Measurements from ENCODE around the gene SELENOM.
"Not testable (repeated sequence)": the region's sequence is repeated elsewhere in the genome, so short reads cannot be mapped to it uniquely, and the experiment has no call there.

Gene SELENOM

GRCh38 chr22:31120230-31120629, 12.9 kb upstream of the SELENOM start:
- Histone ChIP-seq H3K4me3 (IDR thresholded peaks at IDR 0.05; ENCODE audit: insufficient read depth, low read depth, low read length) (no peak overlapping the region), H3K4me1 (ENCODE audit: low read depth, poor library complexity, severe bottlenecking) (no peaks in the 10 kb centered on the region), H3K27me3 (ENCODE audit: insufficient read depth, low read depth) (peaks cover 4% of the 10 kb centered on the region; the same call in 1 of the 2 replicates), H3K4me2 (no peak overlapping the region), H3K79me2 (ENCODE audit: insufficient read depth, low read depth) (no peaks in the 10 kb centered on the region), H2AFZ (ENCODE audit: low read depth) (no peak overlapping the region), H3K36me3 (ENCODE audit: insufficient read depth) (no peaks in the 10 kb centered on the region), H3K27ac (no peak overlapping the region), H4K20me1 (ENCODE audit: insufficient read depth) (no peaks in the 10 kb centered on the region), H3K9ac (no peak overlapping the region)
- no peak for TF ChIP-seq CTCF (conservative IDR thresholded peaks at IDR 0.05; ENCODE audit: low read depth, low read length)

GRCh38 chr22:31119026-31119717, 11.8 kb upstream of the SELENOM start:
- H3K36me3 ChIP-seq (ENCODE audit: insufficient read depth), result no peaks in the 10 kb centered on the region
- no peaks in the 10 kb centered on the region; the same call in 1 of the 2 replicates for H3K27me3 ChIP-seq (ENCODE audit: insufficient read depth, low read depth)
- no peaks in the 10 kb centered on the region for H4K20me1 ChIP-seq (ENCODE audit: insufficient read depth)
- H3K4me1 ChIP-seq (ENCODE audit: low read depth, poor library complexity, severe bottlenecking), result no peaks in the 10 kb centered on the region
- no peaks in the 10 kb centered on the region for H3K79me2 ChIP-seq (ENCODE audit: insufficient read depth, low read depth)
- H3K4me3 ChIP-seq (IDR thresholded peaks at IDR 0.05; ENCODE audit: insufficient read depth, low read depth, low read length), result no peak overlapping the region
- no peak overlapping the region for H2AFZ ChIP-seq (ENCODE audit: low read depth)
- no peak overlapping the region for H3K27ac ChIP-seq
- no peak overlapping the region for H3K9ac ChIP-seq
- no peak overlapping the region for H3K4me2 ChIP-seq
- TF ChIP-seq CTCF (conservative IDR thresholded peaks at IDR 0.05; ENCODE audit: low read depth, low read length), result no peak

DNA sequence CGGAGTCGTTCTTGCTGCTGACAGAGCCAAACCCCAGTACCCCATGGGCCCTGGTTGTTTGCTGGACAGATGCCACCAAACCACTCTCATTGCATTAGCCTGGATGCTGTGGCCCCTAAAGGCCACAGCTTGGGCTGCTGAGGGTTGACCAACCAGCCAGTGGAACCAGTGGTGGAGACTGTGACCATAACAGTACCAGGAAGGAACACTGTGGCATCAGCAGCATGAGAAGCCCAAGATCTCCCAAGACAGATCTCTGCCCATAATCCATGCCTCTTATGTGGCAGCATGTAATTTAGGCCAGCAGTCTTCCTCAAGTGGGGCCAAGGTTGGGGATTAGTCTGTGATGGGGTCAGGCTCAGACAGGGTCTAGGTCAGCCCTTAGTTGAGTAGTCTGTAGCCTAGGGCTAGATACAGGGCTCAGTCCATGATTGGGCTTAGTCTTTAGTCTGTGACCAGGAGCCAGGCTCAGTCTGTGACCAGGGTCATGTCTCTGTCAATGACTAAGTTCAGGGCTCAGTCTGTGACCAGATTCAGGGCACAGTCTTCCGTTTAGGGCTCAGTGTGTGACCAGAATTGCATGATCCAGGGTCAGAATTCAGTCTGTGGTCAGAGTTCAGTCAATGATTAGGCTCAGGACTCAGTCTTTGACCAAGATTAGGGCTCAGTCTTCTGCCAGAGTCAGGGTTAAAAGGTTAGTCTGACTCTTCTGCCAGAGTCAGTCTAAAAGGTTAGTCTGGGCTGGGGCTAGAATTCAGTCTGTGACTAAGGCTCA, 10.9 kb upstream of the SELENOM start:
- H2AFZ ChIP-seq (ENCODE audit: low read depth), result no peak overlapping the region
- H3K79me2 ChIP-seq (ENCODE audit: insufficient read depth, low read depth), result no peaks in the 10 kb centered on the region
- no peaks in the 10 kb centered on the region for H3K36me3 ChIP-seq (ENCODE audit: insufficient read depth)
- H3K4me3 ChIP-seq (IDR thresholded peaks at IDR 0.05; ENCODE audit: insufficient read depth, low read depth, low read length), result no peak overlapping the region
- no peaks in the 10 kb centered on the region for H3K4me1 ChIP-seq (ENCODE audit: low read depth, poor library complexity, severe bottlenecking)
- no peak overlapping the region for H3K4me2 ChIP-seq
- TF ChIP-seq CTCF (conservative IDR thresholded peaks at IDR 0.05; ENCODE audit: low read depth, low read length), result no peak
- H3K9ac ChIP-seq, result no peak overlapping the region
- no peaks in the 10 kb centered on the region for H3K27me3 ChIP-seq (ENCODE audit: insufficient read depth, low read depth)
- no peaks in the 10 kb centered on the region for H4K20me1 ChIP-seq (ENCODE audit: insufficient read depth)
- H3K27ac ChIP-seq, result no peak overlapping the region

DNA sequence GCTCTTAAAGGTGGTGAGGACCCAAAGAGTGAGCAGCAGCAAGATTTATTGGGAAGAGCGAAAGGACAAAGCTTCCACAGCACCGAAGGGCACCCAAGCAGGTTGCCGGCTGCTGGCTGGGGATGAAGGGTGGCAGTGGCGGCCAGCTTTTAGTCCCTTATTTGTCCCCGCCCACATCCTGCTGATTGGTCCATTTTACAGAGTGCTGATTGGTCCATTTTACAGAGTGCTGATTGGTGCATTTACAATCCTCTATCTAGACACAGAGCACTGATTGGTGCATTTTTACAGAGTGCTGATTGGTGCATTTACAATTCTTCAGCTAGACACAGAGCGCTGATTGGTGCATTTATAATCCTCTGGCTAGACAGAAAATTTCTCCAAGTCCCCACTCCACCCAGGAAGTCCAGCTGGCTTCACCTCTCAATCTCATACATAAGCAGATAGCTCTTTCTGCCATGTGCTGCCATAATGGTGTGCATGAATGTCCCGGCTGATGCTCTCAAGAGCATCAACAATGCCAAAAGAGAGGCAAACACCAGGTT, 5.3 kb upstream of the SELENOM start:
- not testable (repeated sequence) for H3K36me3 ChIP-seq (ENCODE audit: insufficient read depth); H3K4me1 ChIP-seq (ENCODE audit: low read depth, poor library complexity, severe bottlenecking); H2AFZ ChIP-seq (ENCODE audit: low read depth); H3K4me2 ChIP-seq; H3K9ac ChIP-seq; H4K20me1 ChIP-seq (ENCODE audit: insufficient read depth); H3K79me2 ChIP-seq (ENCODE audit: insufficient read depth, low read depth); H3K27ac ChIP-seq; H3K4me3 ChIP-seq (IDR thresholded peaks at IDR 0.05; ENCODE audit: insufficient read depth, low read depth, low read length); H3K27me3 ChIP-seq (ENCODE audit: insufficient read depth, low read depth)

GRCh38 chr22:31107894-31108218, 488 bp upstream of the SELENOM start:
- peak overlapping the region; percentile 79 for H2AFZ ChIP-seq (ENCODE audit: low read depth)
- TF ChIP-seq CTCF (conservative IDR thresholded peaks at IDR 0.05; ENCODE audit: low read depth, low read length), result peak; percentile 6; the same call in 1 of the 2 replicates
- no peak overlapping the region for H3K4me3 ChIP-seq (IDR thresholded peaks at IDR 0.05; ENCODE audit: insufficient read depth, low read depth, low read length)
- no peaks in the 10 kb centered on the region for H3K79me2 ChIP-seq (ENCODE audit: insufficient read depth, low read depth)
- no peaks in the 10 kb centered on the region for H3K36me3 ChIP-seq (ENCODE audit: insufficient read depth)
- peaks cover 4% of the 10 kb centered on the region for H3K4me1 ChIP-seq (ENCODE audit: low read depth, poor library complexity, severe bottlenecking)
- peaks cover 2% of the 10 kb centered on the region; the same call in 1 of the 2 replicates for H3K27me3 ChIP-seq (ENCODE audit: insufficient read depth, low read depth)
- peak overlapping the region; percentile 35; the same call in 1 of the 2 replicates for H3K4me2 ChIP-seq
- no peaks in the 10 kb centered on the region for H4K20me1 ChIP-seq (ENCODE audit: insufficient read depth)
- no peak overlapping the region for H3K27ac ChIP-seq
- no peak overlapping the region for H3K9ac ChIP-seq
